HepG2 (cell line): Measurements from ENCODE around the gene ZNF79. TPM values are rescaled to one million over a fixed set of nuclear protein-coding genes. Genes with fewer than 3 reads are reported as not detected.

Source experiments
- AFF4 ChIP-seq: sonication (generic); formaldehyde crosslinking; IDR thresholded peaks from 2 replicates; pipeline ENCODE4 v1.4.0; 2020; ENCODE audit warnings: missing genetic modification reagents
- ATF5 ChIP-seq: sonication (generic); formaldehyde crosslinking; IDR thresholded peaks from 2 replicates; pipeline ENCODE4 v1.4.0; 2020; ENCODE audit warnings: mild to moderate bottlenecking, low read depth, missing genetic modification reagents
- E2F1 ChIP-seq: sonication (generic); formaldehyde crosslinking; IDR thresholded peaks from 2 replicates; pipeline ENCODE4 v1.5.0; 2020; ENCODE audit warnings: missing genetic modification reagents
- GRHL1 ChIP-seq: sonication (generic); formaldehyde crosslinking; conservative IDR thresholded peaks from 2 replicates; pipeline ENCODE4 v1.8.0; 2022; ENCODE audit warnings: missing genetic modification reagents
- HMG20B ChIP-seq: conservative IDR thresholded peaks from 2 replicates; pipeline ENCODE4 v1.6.1; 2016; ENCODE audit warnings: missing genetic modification reagents, missing compliant biosample characterization
- NFKB2 ChIP-seq: sonication (generic); formaldehyde crosslinking; IDR thresholded peaks from 2 replicates; pipeline ENCODE4 v1.4.0; 2020; ENCODE audit warnings: missing genetic modification reagents, borderline replicate concordance
- RFX5 ChIP-seq: IDR thresholded peaks from 2 replicates; pipeline ENCODE4 v1.6.1; 2011; ENCODE audit warnings: low read depth, low read length, improper control_type of control experiment
- RNF2 ChIP-seq: fragments of 450-650 bp; conservative IDR thresholded peaks from 2 replicates; pipeline ENCODE4 v1.6.1; 2016; ENCODE audit warnings: low read depth
- ZFAT ChIP-seq: sonication (generic); formaldehyde crosslinking; conservative IDR thresholded peaks from 2 replicates; pipeline ENCODE4 v1.8.1; 2023; ENCODE audit warnings: missing genetic modification reagents, inconsistent platforms
- ZFP82 ChIP-seq: sonication (generic); formaldehyde crosslinking; IDR thresholded peaks from 2 replicates; pipeline ENCODE4 v1.5.1; 2020; ENCODE audit warnings: mild to moderate bottlenecking, missing genetic modification reagents, borderline replicate concordance
- ZNF253 ChIP-seq: sonication (generic); formaldehyde crosslinking; IDR thresholded peaks from 2 replicates; pipeline ENCODE4 v1.8.0; 2022; ENCODE audit warnings: mild to moderate bottlenecking, missing genetic modification reagents, borderline replicate concordance
- ZNF275 ChIP-seq: sonication (generic); formaldehyde crosslinking; IDR thresholded peaks from 2 replicates; pipeline ENCODE4 v1.8.0; 2022; ENCODE audit warnings: missing genetic modification reagents, mild to moderate bottlenecking, inconsistent platforms, borderline replicate concordance
- ZNF331 ChIP-seq: sonication (generic); formaldehyde crosslinking; IDR thresholded peaks from 2 replicates; pipeline ENCODE4 v1.4.0; 2020; ENCODE audit warnings: missing genetic modification reagents
- ZNF512 ChIP-seq: sonication (generic); formaldehyde crosslinking; IDR thresholded peaks from 2 replicates; pipeline ENCODE4 v1.4.0; 2020; ENCODE audit warnings: mild to moderate bottlenecking, missing genetic modification reagents
- ZNF557 ChIP-seq: sonication (generic); formaldehyde crosslinking; IDR thresholded peaks from 2 replicates; pipeline ENCODE4 v1.4.0; 2020; ENCODE audit warnings: missing genetic modification reagents
- ZNF781 ChIP-seq: sonication (generic); formaldehyde crosslinking; IDR thresholded peaks from 2 replicates; pipeline ENCODE4 v1.5.1; 2020; ENCODE audit warnings: borderline replicate concordance, mild to moderate bottlenecking, missing genetic modification reagents; ENCODE audit errors: not compliant biosample characterization
- polyA plus RNA-seq, 8 experiments: library from polyadenylated mRNA; depleted of rRNA in 3 of 8; stranded (reverse) in 7 of 8; unstranded in 1 of 8; fragments of >200 nt; fragmentation: Illumina TruSeq in 4 of 8; extraction: Trizol in 4 of 8; gene quantifications; 2 replicates each; pipeline versions ENCODE4 v1.2.1 to v1.2.3, GENCODE V29; 2011 to 2016; ENCODE audit warnings: low read depth in 4 of 8, missing spikeins in 1 of 8, mixed read lengths in 1 of 8; ENCODE audit not compliant: insufficient read depth in 1 of 8
- total RNA-seq, 5 experiments: library from RNA; depleted of rRNA; stranded (reverse); fragments of >200 nt; fragmentation: Illumina TruSeq; extraction: Trizol; gene quantifications; 2 replicates each; pipeline ENCODE4 v1.2.3, GENCODE V29; 2016; ENCODE audit warnings: low read depth in 1 of 5

The ZNF79 gene
- total and polyA plus RNA-seq, 2 of the 13 experiments (the other 11 are each of a cell fraction or from before 2014, with no cell fraction given): 3.7 to 8.1 TPM

GRCh38 chr9:127396808-127397645 is 27.2 kb upstream of the ZNF79 start, which contains the start of gene SLC2A8 (continued):
- TF ChIP-seq ATF5 (CRISPR knock-in tag): no peak
- peak; percentile 92 for TF ChIP-seq E2F1 (CRISPR knock-in tag)
- no peak for TF ChIP-seq ZNF557 (CRISPR knock-in tag)
- TF ChIP-seq ZFAT (CRISPR knock-in tag): no peak
- no peak for TF ChIP-seq ZNF253 (CRISPR knock-in tag)
- no peak for TF ChIP-seq ZNF781 (CRISPR knock-in tag)
- TF ChIP-seq AFF4 (CRISPR knock-in tag): no peak
- TF ChIP-seq GRHL1: no peak
- no peak; the same call in 1 of the 2 replicates for TF ChIP-seq RFX5
- TF ChIP-seq ZNF512: no peak
- no peak for TF ChIP-seq ZNF331 (CRISPR knock-in tag)
- TF ChIP-seq NFKB2: no peak; the same call in 1 of the 2 replicates
- no peak for TF ChIP-seq HMG20B (CRISPR knock-in tag)
- 0 out of 2 replicates have a peak, but pooled peaks have one; percentile 23 for TF ChIP-seq RNF2
- 0 out of 2 replicates have a peak, but pooled peaks have one; percentile 9 for TF ChIP-seq ZNF275 (CRISPR knock-in tag)
- TF ChIP-seq ZFP82 (CRISPR knock-in tag): peak; percentile 11; the same call in 1 of the 2 replicates
